HG03196 (cell line): ENCODE data around the gene DENND4C.
"Not testable (repeated sequence)": the region's sequence is repeated elsewhere in the genome, so short reads cannot be mapped to it uniquely, and the experiment has no call there.

ENCODE experiments used
- ATAC-seq: cut with Tn5 transposase; IDR thresholded peaks from one replicate; pipeline ENCODE4 v1.9.1; 2021; ENCODE audit not compliant: unreplicated experiment

The DENND4C gene

DNA sequence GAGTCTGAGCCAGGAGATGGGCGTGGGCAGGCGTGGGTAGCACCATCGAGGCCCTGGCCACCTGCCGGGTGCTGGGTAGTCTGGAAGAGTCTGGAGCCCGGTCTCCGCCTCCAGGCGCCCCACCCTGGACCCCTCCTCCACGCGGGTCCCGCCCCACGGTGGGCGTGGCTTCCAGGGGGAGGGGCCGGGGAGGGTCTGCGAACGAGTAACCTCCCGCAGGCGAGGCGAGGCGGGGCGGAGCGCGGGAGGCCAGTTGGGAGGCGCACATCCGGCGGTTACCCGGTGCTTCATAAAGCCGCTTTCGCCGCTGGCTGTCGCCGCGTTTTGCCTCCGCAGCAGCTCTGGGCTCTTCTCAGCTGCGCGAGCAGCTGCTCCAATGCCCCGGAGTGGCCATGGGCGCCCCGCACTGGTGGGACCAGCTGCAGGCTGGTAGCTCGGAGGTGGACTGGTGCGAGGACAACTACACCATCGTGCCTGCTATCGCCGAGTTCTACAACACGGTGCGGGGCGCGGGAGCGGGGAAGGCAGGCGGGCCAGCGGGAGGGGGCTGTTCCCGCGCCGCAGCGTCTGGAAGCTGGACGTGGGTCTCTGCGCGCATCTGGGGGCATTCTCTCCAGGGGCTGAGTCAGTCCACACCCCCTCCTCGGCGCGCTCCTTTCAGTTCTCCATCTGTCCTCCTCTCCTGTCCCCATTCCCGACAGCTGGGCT lies 178.4 kb downstream of the DENND4C start, which contains the start of gene ACER2:
Gene ACER2 (plus strand): TSS at position 317 of the 708 bp plus-strand sequence. CDS start 76 bp downstream, at position 393.
- ATAC-seq = peak; percentile 93

- peak; percentile 21 for ATAC-seq
Observed at GRCh38 chr9:19409401-19410194, 179.1 kb downstream of the DENND4C start.

DNA sequence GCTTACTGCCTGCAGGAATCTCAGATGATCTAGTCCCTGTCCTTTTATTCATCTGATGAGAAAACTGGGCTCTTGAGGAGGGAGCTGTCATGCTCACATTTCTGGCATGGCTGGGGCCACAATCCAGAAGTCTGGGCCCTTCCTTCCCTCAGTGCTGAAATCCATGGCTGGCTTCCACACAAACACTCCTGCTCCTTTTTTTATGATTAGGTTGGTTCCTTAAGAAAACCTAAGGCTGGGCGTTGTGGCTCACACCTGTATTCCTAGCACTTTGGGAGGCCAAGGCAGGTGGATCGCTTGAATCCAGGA lies 179.7 kb downstream of the DENND4C start:
- ATAC-seq = no peak

DNA sequence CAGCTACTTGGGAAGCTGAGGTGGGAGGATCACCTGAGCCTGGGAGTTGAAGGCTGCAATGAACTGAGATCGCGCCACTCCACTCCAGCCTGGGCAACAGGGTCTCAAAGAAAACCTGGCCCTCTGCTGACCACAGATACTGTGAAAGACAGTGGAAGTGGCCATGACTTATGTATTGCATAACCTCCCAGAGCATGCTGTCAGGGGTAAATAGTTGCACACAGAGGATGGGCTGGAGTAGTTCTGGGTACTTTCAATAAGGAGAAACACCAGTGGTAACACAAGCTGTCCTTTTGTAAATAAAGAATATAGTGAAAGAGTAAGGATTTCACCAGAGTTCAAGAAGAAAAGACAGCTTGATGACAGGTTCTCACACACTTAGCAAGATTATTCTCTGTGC lies 180.1 kb downstream of the DENND4C start:
- no peak for ATAC-seq

- ATAC-seq = no peak
Observed at GRCh38 chr9:19411316-19411715, 180.8 kb downstream of the DENND4C start.

DNA sequence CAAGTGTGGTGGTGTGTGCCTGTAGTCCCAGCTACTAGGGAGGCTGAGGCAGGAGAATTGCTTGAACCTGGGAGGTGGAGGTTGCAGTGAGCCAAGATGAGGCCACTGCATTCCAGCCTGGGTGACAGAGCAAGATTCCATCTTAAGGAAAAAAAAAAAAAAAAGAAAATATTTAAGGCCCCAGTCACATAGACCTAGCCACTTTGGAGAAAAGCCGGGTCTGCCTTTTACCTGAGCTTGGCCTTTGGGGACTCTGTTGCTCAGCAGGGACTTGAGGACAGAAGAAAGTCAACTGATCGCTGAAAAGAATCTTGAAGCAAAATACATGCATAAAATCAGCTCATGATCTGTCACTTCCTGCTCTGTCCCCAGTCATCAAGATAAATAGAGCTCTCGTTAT lies 183.0 kb downstream of the DENND4C start:
- not testable (repeated sequence) for ATAC-seq

- no peak for ATAC-seq
Observed at GRCh38 chr9:19416143-19416542, 185.7 kb downstream of the DENND4C start.

GRCh38 chr9:19420877-19421276 lies 190.4 kb downstream of the DENND4C start:
- no peak for ATAC-seq
